Raji (cell line): ENCODE results near the gene IL3RA.
A peak's percentile ranks its signal among the peaks of the same experiment; 100 is the strongest.

Source experiments
- POLR2A ChIP-seq: IDR thresholded peaks from 2 replicates; pipeline ENCODE4 v1.6.1; 2011; ENCODE audit warnings: low read depth, low read length, control low read depth; ENCODE audit not compliant: insufficient read depth

The IL3RA gene

GRCh38 chrX:1360171-1360570, 23.6 kb downstream of the IL3RA start:
- TF ChIP-seq POLR2A, result no peak

GRCh38 chrX:1361275-1361674, 24.7 kb downstream of the IL3RA start:
- no peak for TF ChIP-seq POLR2A

DNA sequence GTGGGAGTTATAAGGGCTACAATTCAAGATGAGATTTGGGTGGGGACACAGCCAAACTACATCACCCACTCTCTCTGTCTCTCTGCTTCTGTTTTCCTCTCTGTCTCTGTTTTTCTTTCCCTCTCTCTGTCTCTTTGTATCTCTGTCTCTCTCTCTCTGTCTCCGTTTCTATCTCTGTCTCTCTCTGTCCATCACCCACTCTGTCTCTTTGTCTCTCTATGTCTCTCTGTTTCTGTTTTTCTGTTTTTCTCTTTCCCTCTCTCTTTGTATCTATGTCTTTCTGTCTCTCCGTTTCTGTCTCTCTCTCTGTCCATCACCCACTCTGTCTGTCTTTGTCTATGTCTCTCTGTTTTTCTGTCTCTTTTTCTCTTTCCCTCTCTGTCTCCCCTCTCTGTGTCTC, 25.3 kb downstream of the IL3RA start:
- no peak for TF ChIP-seq POLR2A

GRCh38 chrX:1368385-1368698, 31.8 kb downstream of the IL3RA start:
- no peak for TF ChIP-seq POLR2A

- TF ChIP-seq POLR2A, result no peak
Observed at GRCh38 chrX:1378306-1378759, 41.7 kb downstream of the IL3RA start.

GRCh38 chrX:1380672-1381233, 44.2 kb downstream of the IL3RA start:
- TF ChIP-seq POLR2A, result peak; percentile 34; the same call in 1 of the 2 replicates

- no peak for TF ChIP-seq POLR2A
Observed at GRCh38 chrX:1384658-1385252, 48.2 kb downstream of the IL3RA start.

DNA sequence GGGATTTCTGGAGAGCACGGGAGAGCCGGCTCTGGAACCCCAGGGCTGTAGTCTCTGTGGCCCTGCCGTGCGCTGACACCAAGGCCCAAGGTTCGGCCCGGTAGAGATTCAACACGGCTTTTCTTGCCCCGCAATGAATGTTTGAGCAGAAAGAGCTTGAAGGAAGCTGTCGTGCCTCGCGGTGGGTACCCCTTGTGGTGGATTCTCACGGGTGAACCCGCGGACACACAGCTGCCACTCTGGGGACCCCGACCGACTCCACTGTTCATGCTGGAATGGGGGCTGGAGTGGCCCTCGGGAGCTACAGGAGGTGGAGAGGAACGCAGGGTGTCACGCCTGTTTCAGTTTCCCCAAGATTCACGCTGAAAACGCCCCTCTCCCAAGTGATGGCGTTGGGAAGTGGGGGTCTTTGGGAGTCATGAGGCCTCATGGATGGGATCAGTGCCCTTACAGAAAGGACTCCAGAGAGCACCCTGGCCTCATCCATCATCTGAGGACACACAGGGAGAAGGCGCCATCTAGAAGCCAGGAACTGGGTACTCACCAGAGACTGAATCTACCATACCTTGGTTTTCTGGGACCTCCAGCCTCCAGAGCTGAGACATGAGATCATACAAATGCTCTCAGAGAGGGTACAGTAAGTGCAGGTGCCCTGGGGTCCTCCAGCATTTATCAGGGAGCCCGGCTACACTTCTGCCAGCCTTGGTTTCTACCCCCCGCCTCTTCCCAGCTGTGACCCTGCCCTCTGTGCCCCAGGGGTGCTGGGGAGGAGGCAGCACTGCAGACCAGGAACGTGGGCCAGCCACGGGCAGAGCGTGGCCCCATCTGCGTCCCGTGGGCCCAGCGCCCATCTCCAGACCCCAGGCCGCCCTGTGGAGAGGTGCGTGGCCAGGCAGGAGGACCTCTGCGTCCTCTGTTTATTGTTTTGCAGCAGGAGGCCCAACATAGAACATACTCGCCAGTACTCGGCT, 49.0 kb downstream of the IL3RA start:
- 0 out of 2 replicates have a peak, but pooled peaks have one; percentile 13 for TF ChIP-seq POLR2A

- TF ChIP-seq POLR2A, result no peak
Observed at GRCh38 chrX:1386338-1387127, 49.9 kb downstream of the IL3RA start.

GRCh38 chrX:1387141-1387776, 50.7 kb downstream of the IL3RA start:
- no peak for TF ChIP-seq POLR2A

DNA sequence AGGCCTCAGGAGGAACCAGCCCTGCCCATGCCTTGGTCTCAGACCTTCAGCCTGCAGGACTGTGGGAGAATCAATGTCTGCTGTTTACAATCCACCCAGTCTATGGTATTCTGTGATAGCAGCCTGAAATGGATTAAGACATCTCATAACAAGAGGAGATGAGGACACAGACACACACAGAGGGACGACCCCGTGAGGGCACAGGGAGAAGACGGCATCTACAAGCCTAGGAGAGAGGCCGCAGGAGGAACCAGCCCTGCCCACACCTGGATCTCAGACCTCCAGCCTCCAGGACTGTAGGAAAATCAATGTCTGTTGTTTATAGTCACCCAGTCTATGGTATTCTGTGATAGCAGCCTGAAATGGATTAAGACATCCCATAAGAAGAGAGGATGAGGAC, 52.1 kb downstream of the IL3RA start:
- TF ChIP-seq POLR2A, result no peak

GRCh38 chrX:1389181-1389992, 52.8 kb downstream of the IL3RA start:
- TF ChIP-seq POLR2A, result no peak

GRCh38 chrX:1389993-1390285, 53.4 kb downstream of the IL3RA start:
- no peak for TF ChIP-seq POLR2A
